Measurements from ENCODE around the gene CLMP.

Gene CLMP

DNA sequence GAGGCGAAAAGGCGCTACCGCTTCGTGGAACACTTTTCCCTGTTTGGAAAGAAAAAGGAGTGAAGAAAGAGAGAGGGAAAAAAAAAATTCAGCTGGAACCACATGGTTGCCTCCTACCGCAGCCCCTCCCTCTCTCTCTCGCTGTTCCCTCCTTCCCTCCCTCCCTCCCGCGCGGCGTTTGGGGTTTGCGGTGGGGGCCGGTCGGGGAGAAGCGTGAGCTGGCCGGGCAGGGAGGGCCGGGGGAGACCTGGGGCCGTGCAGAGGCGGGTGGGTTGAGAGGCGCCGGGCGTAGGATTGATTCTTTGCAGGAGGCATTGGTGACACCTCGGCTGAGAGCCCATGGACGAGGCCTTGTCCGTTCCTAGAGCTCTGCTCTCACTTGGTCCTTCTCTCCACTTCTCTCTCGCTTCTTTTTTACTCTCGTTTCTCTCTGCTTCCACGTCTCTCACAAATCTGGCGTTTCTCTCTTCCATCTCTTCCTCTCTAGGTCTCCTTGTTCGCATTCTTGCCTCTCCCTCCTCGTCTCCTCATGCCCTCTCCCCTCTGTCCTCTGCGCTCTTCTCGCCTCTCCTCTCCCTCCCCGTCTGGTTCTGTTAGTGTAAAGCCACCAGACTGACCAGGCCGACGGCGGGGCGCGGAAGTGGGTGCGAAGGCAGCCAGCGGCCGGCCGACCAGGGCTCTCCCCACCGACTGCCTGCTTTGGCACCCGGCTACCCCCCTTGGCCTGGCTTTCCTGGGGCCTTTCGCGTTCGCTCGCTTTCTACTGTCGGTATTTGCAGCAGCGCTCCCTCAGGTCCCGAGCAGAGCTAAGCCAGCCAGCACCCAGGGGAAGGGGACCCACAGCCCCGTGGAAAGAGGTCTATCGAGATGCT, at the start of gene CLMP:
Gene CLMP, minus strand, starts transcription at position 61 of the 872 bp plus-strand sequence. CDS start 308 bp downstream, outside the sequence.
- no peak for TF ChIP-seq CTCF (IDR thresholded peaks at IDR 0.05; ENCODE audit: borderline replicate concordance, insufficient read depth, low read depth, low read length)
- H3K4me3 ChIP-seq (ENCODE audit: low read depth, low read length) = no peak within 1 kb of the TSS

DNA sequence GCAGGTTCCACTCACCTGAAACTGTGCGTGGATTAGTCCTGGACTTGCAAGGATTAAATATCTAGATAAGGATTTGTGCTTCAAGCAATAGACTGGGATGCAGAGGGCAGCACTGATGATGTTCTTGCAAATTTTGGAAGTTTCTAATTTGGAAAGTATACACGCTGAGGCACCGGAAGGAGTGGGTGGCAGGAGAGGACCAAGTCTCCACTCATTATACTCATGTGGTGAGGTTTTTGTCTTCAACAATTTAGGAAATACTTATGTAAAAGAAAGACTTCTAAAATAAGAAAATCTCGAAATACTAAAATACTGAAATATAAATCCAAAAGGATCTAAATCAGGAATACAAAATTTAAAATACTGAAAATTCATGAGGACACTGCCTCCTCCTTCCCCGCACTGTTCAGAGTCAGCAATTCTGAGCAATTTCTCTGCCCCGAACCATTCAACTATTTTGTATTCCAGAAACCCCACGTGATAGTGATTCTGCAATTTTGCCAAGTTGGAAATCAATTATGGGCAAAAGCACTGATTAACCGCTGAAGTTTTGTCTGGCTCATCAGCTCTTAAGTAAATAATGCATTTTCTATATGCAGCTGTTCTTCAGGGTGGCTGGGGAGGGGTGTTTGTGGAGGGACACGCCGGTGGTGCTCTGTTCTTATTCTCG, 47.0 kb upstream of the CLMP start:
- H3K4me3 ChIP-seq (ENCODE audit: low read depth, low read length) = no peak overlapping the region
- no peak for TF ChIP-seq CTCF (IDR thresholded peaks at IDR 0.05; ENCODE audit: borderline replicate concordance, insufficient read depth, low read depth, low read length)

DNA sequence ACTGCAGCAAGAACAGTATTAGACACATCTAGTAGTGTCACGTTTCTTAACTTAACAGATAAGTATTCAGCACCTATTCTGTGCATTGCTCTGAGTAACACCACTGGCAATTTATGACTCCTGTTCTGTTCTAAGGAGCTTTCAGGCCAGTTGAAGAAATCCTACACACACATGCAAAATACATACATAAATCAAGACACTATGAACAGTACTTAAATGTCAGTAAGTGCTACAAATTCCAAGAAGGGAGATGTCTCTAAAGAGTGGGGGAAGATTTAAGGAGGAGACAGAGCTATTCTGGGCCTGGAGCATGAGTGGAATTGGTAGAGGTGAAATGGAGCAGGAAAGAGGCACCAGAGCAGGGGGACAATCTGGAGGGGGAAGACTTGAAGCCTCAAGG, 46.2 kb upstream of the CLMP start:
- no peak overlapping the region for H3K4me3 ChIP-seq (ENCODE audit: low read depth, low read length)
- no peak for TF ChIP-seq CTCF (IDR thresholded peaks at IDR 0.05; ENCODE audit: borderline replicate concordance, insufficient read depth, low read depth, low read length)

DNA sequence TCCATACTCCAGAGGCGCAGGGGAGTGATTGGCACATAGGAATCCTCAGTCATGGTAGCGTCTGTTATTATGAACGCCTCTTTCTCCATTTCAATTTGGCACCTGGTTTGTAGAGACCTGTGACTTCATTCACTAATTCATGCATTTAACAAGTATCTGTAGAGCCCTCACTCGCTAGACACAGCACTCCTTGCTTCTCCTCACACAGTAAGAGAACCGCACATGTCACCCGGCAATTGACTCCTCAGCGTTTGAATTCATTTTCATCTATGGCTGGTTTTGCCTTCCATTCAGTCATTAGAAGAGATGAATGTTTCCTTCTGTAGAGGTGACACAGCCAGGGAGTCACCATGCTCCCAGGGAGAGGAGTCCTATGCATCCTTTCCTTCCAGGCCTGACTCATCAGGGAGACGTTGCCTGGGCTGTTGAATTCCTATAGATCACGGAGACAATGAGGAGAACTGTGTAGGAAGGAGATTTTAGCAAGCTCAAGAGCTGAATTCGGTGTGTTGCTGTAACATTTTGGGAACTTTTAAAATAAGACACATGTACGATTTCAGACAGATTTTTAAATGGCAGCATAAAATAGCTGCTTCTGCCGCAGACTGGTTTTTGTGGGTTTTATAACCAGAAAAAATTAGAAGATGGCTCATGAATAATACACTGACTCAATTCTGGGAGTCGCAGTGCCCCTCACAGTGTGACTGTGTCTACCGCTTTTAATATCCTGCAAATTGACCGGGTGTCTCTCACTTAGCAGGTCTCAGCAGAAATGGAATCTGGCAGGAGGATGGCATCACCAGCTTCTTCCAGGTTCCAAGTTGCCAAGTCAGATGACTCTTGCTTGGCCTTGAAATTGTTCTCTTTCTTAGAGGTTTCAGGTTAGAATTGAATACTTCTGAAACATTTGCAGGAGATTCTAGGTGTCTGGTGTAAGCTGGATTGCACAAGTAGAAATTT, 44.4 kb upstream of the CLMP start:
- TF ChIP-seq CTCF (IDR thresholded peaks at IDR 0.05; ENCODE audit: borderline replicate concordance, insufficient read depth, low read depth, low read length) = no peak
- no peak overlapping the region for H3K4me3 ChIP-seq (ENCODE audit: low read depth, low read length)

GRCh38 chr11:123238297-123238696, 43.2 kb upstream of the CLMP start:
- TF ChIP-seq CTCF (IDR thresholded peaks at IDR 0.05; ENCODE audit: borderline replicate concordance, insufficient read depth, low read depth, low read length) = no peak
- no peak overlapping the region for H3K4me3 ChIP-seq (ENCODE audit: low read depth, low read length)

GRCh38 chr11:123236879-123237278, 41.8 kb upstream of the CLMP start:
- TF ChIP-seq CTCF (IDR thresholded peaks at IDR 0.05; ENCODE audit: borderline replicate concordance, insufficient read depth, low read depth, low read length) = no peak
- H3K4me3 ChIP-seq (ENCODE audit: low read depth, low read length) = no peak overlapping the region
